SKM-1 (cell line): ENCODE results near the gene PPP1R16B.

Source experiments
- DNase-seq: peaks from one replicate; lab custom pipeline; 2025; ENCODE audit not compliant: unreplicated experiment; lab: John Stamatoyannopoulos, UW

Gene PPP1R16B

DNA sequence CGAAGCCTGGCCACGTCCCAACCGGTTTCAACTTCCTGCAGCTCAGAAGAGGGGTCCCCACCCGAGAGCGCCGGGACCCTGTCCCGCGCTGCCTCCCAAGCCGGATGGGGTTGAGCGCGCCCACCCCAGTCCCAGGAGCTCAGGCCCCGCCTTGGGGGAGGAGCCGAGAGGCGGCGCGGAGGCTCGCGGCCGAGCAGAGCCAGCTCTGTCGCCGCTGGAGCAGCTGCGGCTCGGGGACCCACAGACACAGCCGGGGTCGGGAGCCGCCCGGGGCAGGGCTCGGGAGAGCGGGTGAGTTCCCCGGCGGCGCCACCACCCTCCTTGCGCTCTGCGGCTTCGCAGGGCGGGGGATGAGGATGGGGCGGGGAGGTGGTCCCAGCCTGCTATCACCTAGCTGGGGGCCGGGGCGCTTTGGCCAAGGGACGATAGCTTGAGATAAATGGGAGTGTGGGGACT, at the start of gene PPP1R16B:
Gene PPP1R16B (plus strand): TSS at position 196 of the 456 bp plus-strand sequence. CDS start 30,229 bp downstream, outside the sequence.
- no peak for DNase-seq

DNA sequence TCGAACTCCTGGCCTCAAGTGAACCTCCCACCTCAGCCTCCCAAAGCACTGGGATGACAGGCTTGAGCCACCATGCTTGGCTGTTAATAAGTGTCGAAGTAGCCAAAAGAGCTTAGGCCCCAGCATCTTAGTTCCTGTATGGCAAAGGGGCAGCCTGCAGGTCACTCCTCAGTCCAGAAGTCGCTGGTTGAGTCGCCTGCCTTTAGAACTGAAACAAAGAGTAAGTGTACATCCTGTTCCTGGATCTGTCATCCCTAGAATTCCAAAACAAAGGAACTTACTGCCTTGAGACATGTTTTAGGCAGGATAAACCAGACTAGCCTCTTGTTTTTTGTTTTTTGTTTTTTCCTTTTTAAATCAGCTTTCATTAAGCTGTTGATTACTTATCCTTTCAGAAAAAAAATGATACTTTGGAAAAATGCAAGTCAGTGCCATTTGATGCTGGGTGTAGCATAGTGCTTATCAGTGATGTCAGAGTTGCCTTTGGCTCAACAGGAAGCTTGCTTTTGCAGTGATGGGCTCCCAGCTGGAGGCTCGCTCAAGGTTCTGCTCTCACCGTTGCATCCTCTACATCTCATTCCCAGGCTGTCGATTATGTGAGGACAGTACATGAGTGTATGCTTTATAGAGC, 48.2 kb upstream of the PPP1R16B start:
- no peak for DNase-seq

DNA sequence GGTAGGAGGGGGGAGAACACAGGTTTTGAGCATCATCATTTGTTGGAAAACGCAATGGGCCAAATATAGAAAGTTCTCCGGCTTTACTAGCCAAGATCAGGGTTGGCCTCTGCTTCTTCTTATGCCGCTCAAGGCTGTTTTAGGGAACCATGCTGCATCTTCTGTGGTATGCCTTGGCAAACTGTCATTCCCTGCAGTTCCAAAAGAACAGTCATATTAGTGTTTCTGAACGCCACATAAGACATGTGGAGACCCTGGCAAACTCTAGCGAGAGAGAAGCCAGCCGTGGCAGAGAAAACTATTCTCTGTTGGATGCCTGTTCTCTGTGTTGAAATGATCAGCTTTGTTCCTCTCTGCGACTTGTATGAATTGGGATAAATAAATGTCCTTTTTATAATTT, 46.4 kb upstream of the PPP1R16B start:
- DNase-seq, result no peak

DNA sequence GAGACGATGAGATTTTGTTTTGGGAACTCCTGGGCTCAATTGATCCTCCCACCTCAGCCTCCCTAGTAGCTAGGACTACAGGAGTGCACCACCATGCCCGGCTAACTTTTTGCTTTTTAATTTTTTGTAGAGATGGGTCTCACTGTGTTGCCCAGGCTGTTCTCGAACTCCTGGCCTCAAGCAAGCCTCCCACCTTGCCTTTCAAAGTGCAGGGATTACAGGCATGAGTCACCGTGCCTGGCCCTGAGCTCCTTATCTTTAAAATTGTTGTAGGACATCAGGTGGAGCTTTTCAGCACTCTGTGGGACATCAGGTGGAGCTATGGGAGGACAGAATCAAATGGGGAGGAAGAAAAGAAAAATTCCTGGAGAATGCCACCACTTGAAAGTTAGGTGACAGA, 44.5 kb upstream of the PPP1R16B start:
- no peak for DNase-seq

DNA sequence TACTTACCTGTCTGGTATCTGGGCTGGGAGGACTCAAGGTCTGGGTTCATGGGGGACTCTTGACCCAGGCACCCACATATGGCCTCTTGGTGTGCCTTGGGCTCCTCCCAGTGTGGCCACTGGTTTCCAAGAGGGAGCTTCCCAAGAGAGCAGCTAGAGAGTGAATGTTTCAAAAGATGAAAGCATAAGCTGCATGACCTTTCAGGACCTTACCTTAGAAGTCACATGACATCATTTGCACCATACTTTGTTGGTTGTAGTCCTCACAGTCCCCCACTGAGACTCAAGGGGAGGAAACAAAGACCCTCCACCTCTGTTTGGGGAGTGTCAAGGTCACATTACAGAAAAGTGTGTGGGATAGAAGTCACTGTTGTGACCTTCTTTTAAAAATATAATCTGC, 43.3 kb upstream of the PPP1R16B start:
- no peak for DNase-seq

DNA sequence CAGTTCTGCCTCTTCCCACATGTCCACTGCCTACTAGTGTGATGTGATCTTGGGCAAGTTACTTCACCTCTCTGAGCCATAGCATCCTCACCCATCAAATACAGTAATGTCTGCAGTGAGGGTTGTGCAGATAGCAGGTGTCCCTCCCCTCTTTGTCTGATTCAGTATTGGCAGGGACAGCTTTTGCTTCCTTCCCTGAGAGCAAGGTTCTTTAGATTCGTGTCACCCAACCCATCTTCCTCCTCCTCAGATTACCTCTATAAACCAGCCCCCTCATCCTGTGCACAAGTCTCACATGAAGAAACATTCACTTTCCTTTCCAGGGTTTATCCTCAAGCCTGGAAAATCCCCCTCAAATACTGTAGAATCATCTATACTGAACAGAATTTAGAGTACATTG, 41.9 kb upstream of the PPP1R16B start:
- no peak for DNase-seq

DNA sequence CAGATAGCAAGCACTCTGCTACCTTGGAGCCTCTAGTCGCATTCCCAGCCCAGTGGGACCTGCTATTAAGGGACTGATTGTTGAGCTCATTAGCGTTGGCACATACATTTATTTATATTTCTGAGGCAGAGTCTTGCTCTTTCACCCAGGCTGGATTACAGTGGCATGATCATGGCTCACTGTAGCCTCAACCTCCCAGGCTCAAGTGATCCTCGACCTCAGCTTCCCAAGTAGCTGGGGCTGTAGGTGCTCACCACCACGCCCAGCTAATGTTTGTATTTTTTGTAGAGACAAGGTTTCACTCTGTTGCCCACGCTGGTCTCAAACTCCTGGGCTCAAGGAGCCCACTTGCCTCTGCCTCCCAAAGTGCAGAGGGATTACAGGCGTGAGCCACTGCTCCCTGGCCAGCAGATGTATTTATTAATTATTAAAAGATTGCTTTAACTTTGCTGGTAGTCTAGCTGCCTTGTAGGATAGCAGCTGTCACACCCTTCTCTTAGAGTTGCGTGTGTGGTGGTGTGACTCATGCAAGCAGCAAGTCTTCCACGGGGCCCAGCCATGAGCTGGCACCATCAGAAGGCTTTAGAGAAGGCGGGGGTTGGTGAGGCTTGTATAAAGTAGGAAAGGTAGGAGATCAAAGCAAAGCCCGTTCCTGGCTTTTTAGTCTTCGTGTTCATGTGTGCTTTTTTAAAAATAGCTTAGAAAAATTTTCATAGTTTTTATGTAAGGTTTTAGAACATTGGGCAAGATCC, 40.8 kb upstream of the PPP1R16B start:
- no peak for DNase-seq

DNA sequence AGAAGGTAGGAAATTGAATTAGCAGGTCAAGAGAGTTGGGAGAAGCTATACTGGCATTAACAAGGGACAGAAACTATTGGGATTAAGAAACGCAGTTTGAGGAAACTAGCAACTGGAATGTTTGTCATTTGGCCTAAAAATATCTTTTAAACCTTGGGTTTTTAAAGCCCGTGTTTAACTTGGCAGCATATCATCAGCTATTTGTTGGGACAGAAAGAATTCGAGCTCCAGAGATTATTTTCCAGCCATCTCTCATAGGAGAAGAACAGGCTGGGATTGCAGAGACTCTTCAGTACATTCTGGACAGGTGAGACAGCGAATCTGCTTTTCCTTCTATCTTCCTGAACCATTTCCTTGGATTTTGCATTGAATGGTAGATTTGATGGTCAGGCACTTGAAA, 39.4 kb upstream of the PPP1R16B start:
- no peak for DNase-seq

DNA sequence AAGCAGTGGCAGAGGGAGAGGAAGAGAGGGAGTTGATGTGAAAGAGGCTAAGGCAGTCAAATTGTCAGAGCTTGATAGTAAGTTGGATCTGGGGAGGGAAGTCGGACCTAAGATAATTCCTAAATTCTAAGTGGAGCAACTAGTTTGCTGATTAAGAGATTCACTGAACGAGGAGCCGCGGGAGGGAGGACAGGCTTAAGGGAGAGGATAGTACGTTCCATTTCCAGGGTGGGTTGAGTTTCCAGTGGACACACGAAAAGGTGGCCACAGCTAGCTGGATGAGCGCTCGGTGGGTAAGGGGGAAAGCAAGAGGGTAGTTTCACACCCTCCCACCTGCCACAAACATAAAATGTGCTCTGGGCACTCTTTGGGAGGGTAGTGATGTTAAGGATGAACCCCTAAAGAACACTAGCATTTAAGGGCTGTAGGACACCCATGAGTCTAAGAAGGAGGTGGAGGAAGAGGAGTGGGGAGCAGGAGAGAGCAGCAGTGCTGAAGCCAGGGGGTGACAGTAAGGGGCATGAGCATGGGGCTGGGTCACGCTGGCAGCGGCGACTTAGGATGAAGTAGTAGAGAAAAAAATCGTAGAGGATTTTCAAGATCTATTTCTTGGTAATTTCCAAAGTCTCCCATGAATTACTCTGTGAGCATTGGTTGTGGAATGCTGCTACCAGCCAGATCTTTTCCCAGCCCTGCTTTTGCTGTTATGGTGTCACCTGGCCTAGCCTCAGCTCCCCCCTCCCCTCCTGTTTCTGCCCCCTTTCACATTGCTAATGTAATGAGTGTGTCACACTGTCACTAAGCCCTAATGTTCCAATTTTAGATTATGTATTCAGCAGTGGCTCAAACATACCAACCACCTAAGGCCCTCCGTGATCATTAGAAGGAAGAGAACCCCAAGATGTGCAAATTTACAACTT, 35.9 kb upstream of the PPP1R16B start:
- no peak for DNase-seq

DNA sequence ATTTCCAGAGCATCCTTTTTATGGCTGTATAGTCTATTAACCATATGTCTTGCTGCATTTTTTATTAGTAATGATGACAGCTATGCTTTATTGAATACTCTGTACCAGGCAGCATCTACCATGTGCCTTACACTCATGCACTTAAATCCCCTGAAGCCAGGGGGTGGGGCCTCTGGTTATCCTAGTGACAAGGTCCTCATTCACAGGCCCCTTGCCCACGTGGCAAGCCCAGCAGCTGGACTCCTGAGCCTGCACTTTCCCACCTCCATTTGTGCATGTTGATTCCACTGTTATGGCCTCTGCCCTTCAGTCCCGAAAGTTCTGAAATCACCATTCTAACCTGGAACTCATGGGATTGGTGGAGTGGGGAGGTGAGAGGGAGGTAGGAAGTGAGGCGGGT, 35.0 kb upstream of the PPP1R16B start:
- no peak for DNase-seq

DNA sequence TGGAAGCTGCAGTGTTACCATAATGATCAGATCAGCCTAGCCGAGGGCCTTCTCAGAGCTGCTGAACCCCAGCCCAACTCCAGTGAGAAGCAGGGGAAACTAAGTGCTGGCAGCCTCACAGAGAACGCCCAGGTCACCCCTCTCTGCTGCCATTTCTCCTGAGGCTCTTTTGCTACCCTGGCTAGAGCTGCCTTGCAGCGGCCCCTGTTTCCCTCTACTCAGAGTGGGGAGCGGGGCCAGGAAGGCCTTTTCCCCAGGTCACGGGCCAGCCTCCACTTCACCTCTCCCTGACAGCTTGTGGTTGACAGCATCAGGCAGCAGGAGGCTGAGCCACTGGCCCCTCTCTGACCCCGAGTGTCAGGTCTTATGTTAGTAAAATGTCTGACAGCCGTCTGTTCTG, 34.5 kb upstream of the PPP1R16B start:
- DNase-seq, result no peak

DNA sequence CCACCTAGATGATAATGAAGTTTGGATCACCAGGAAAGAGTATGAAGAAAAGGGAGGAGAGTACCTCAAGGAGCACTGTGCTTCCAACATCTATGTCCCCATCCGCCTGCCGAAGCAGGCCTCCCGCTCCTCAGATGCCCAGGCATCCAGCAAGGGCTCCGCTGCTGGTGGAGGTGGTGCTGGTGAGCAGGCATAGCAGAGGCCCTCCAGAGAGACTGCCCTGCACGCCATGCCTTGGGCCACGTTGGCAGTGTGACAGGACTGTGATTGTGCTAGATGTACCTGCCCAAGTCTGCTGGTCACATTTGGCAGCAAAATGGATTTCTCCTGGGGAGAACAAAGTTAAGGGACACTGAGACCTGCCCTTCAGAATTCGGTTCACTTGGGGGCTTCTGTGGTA, 33.9 kb upstream of the PPP1R16B start:
- no peak for DNase-seq

DNA sequence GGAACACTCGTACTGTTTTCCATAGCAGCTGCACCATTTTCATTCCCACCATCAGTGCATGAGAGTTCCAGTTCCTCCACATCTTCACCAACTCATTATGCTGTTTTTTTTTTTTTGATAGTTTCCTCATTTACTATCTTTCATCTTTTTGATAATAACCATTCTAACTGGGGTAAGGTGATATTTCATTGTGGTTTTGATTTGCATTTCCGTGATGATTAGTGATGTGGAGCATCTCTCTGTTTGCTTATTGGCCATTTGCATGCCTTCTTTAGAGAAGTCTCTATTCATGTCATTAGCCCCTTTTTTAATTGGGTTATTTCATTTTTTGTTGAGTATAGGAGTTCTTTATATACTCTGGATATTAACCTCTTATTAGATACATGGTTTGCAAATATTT, 31.3 kb upstream of the PPP1R16B start:
- DNase-seq, result no peak

DNA sequence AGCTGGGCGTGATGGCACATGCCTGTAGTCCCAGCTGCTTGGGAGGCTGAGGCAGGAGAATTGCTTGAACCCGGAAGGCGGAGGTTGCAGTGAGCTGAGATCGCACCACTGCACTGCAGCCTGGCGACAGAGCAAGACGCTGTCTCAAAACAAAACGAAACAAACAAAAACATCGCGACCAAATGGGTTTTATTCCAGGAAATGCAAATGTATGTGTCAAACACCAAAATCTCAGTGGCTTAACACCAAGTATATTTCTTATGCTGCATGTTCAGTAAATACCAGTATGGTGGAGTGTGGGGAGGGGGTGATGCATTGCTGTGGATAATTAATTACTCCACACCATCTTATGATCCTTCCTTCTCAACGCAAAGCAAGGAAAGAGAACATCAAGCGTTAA, 29.1 kb upstream of the PPP1R16B start:
- DNase-seq, result no peak

DNA sequence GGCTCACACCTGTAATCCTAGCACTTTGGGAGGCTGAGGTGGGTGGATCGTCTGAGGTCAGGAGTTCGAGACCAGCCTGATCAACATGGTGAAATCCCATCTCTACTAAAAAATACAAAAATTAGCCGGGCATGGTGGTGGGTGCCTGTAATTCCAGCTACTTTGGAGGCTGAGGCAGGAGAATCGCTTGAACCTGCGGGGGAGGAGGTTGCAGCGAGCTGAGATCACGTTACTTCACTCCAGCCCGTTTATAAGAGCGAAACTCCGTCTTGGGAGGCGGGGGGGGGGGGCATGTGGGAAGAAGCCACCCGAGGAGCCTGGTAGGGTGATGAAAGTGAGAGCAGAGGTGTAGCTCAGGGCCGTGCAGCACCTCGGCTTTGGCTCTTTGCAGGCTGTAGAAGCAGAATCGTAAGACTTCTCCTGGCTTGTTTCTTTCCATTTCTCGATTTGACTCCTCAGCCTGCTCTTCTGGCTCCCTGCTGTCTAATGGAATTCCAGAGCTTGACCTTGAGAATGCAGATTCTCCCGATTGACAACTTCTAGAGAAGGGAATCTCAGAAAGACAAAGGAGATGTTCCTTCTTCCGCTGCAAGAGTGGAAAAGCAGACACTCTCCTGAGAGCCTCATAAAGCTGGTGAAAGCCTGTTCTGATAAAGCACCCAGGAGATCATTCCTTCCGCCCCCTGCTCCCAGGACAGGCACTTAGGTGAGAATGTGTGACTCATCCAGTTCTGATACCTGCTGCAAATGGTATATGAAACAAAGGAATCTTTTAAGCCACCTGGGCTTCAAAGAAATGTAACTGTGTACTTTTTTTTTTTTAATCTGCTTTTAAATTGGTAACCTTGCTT, 26.0 kb upstream of the PPP1R16B start:
- DNase-seq, result no peak

DNA sequence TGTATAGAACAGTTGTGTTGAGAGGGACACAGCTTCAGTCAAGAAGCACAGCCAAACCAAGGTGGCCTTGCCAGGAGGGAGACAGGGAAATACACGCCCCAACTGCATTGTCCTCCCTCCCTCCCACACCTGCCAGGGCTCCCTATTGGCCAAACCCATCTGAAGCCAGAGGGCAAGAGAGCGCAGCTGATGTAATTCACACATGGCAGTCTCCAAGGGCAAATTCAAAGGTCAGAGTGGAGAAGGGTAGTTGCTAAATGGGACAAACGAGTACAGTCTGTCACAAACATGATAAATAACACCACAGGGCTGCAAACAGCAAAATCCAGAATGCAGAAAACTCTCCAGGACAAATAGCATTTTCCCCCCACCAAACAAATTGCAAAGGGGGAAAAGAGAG, 23.2 kb upstream of the PPP1R16B start:
- DNase-seq, result no peak

DNA sequence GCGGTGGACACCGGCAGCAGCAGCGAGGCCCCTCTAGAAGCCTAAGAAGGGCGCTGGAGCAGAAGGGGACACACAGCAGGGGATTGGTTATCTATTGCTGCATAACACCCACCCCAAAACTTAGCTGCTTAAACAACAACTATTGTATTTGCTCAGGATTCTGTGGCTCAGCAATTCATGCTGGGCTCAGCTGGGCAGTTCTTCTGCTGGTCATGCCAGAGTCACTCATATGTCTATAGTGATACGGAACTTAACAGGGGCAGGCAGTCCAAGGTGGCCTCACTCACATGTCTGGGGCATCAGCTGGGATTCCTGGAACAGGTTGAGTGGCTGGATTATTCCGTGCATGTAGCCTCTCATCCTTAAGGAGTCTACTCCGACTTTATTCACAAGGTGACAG, 17.6 kb upstream of the PPP1R16B start:
- no peak for DNase-seq

DNA sequence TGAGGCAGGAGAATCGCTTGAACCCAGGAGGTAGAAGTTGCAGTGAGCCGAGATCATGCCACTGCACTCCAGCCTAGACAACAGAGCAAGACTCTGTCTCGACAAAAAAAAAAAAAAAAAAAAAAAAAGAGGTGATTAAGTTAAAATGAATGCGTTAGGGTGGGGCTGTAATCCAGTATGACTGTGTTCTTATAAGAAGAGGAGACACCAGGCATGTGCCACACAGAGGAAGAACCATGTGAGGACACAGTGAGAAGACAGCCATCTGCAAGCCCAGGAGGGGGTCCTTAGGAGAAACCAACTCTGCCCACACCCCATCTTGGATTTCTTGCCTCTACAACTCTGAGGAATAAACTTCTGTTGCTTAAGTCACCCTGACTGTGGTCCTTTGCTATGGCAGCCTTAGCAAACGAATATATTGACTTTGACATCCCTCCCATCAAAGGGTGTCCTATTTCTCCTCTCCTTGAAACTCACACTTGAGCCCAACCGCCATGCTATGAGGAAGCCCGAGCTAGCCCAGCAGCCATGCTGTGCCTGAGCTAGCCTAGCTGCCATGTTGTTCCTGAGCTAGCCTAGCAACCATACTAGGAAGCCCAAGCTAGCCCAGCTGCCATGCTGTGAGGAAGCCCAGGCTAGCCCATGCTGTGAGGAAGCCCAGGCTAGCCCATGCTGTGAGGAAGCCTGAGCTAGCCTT, 15.8 kb upstream of the PPP1R16B start:
- no peak for DNase-seq

DNA sequence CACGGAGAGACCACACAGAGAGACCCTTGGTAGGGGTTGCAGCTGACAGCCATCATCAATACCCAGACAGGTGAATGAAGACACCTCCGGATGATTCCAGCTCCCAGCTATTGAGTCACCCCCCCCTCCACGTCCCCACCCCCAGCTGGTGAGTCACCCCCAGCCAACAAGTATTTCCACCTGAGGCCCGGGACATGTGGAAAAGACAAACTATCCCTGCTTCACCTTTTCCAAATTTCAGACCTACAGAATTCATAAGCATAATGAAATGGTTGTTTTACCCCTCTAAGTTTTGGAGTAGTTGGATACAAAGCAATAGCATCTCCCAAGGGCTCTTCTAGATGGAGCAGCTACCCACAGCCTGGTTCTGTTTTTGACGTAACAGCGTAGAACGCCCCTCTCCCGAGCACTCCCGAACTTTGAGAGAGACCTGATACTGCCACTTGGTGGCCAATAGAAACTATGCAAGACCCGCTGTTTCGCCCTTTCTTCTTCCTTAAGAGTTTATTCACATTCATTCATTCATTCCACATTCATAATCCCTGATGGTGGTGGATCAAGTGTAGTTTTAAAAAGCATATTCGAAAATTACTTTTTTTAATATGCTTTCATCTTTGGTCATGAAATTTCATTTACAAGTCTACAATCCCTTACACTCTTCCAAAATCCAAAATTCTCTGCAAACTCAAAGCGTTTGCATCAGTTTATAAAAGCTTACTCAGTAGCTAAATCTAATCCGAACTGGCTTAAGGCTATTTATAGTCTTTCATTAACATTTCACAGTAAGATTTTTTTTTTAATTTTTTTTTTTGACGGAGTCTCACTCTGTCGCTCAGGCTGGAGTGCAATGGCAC, 15.1 kb upstream of the PPP1R16B start:
- no peak for DNase-seq
